ENCODE data around the gene ZG16B.

ZG16B gene

GRCh38 chr16:2799859-2800226 lies 30.3 kb upstream of the ZG16B start:
- DNase-seq (ENCODE audit: low read depth), result no peak
- H3K4me3 ChIP-seq (ENCODE audit: low read depth, low read length), result no peak overlapping the region
- TF ChIP-seq MAX (IDR thresholded peaks at IDR 0.05; ENCODE audit: low read depth, low read length), result no peak
- no peak for TF ChIP-seq CTCF (IDR thresholded peaks at IDR 0.05; ENCODE audit: low read depth, low read length)
- TF ChIP-seq MYC (IDR thresholded peaks at IDR 0.05; ENCODE audit: low read depth, low read length), result no peak

- TF ChIP-seq CTCF (IDR thresholded peaks at IDR 0.05; ENCODE audit: low read depth, low read length), result no peak
- no peak for TF ChIP-seq MYC (IDR thresholded peaks at IDR 0.05; ENCODE audit: low read depth, low read length)
- TF ChIP-seq MAX (IDR thresholded peaks at IDR 0.05; ENCODE audit: low read depth, low read length), result no peak
- no peak for TF ChIP-seq POLR2A (IDR thresholded peaks at IDR 0.05; ENCODE audit: extremely low read depth, insufficient read length)
- DNase-seq (ENCODE audit: low read depth), result no peak
Observed at GRCh38 chr16:2803545-2804195, 26.4 kb upstream of the ZG16B start.

GRCh38 chr16:2804728-2805127 lies 25.4 kb upstream of the ZG16B start:
- no peak for TF ChIP-seq MAX (IDR thresholded peaks at IDR 0.05; ENCODE audit: low read depth, low read length)
- TF ChIP-seq MYC (IDR thresholded peaks at IDR 0.05; ENCODE audit: low read depth, low read length), result no peak
- no peak for TF ChIP-seq POLR2A (IDR thresholded peaks at IDR 0.05; ENCODE audit: extremely low read depth, insufficient read length)
- no peak for TF ChIP-seq CTCF (IDR thresholded peaks at IDR 0.05; ENCODE audit: low read depth, low read length)
- no peak overlapping the region for H3K4me3 ChIP-seq (ENCODE audit: low read depth, low read length)
- no peak for DNase-seq (ENCODE audit: low read depth)

More at GRCh38 chr16:2803545-2804195, 26.4 kb upstream of the ZG16B start:
- H3K4me3 ChIP-seq (ENCODE audit: low read depth, low read length), result no peak overlapping the region

GRCh38 chr16:2806286-2806685 lies 23.8 kb upstream of the ZG16B start:
- TF ChIP-seq MAX (IDR thresholded peaks at IDR 0.05; ENCODE audit: low read depth, low read length) (no peak), POLR2A (IDR thresholded peaks at IDR 0.05; ENCODE audit: extremely low read depth, insufficient read length) (no peak), MYC (IDR thresholded peaks at IDR 0.05; ENCODE audit: low read depth, low read length) (no peak), CTCF (IDR thresholded peaks at IDR 0.05; ENCODE audit: low read depth, low read length) (no peak)
- no peak overlapping the region for H3K4me3 ChIP-seq (ENCODE audit: low read depth, low read length)
- no peak for DNase-seq (ENCODE audit: low read depth)

GRCh38 chr16:2808181-2808580 lies 21.9 kb upstream of the ZG16B start:
- no peak overlapping the region for H3K4me3 ChIP-seq (ENCODE audit: low read depth, low read length)
- TF ChIP-seq MYC (IDR thresholded peaks at IDR 0.05; ENCODE audit: low read depth, low read length), result no peak
- no peak for TF ChIP-seq POLR2A (IDR thresholded peaks at IDR 0.05; ENCODE audit: extremely low read depth, insufficient read length)
- no peak for TF ChIP-seq MAX (IDR thresholded peaks at IDR 0.05; ENCODE audit: low read depth, low read length)
- no peak for TF ChIP-seq CTCF (IDR thresholded peaks at IDR 0.05; ENCODE audit: low read depth, low read length)
- no peak for DNase-seq (ENCODE audit: low read depth)
